Stimulated activated naive CD8-positive, alpha-beta T cell treated with anti-CD3 and anti-CD28 coated beads, Interleukin-15, Interleukin-2, amounts not matched to agents 100 U/mL and 50 U/mL, for 24 hours (primary cell): ENCODE measurements around the gene SPCS3.
"Not testable (repeated sequence)": the region's sequence is repeated elsewhere in the genome, so short reads cannot be mapped to it uniquely, and the experiment has no call there.

Source experiments
- ATAC-seq: fragments of 150-1000 bp; cut with Tn5 transposase; one replicate; pipeline ENCODE4 v1.10.0; 2021
- DNase-seq: peaks from one replicate; pipeline ENCODE4 v3.0.0; 2021

SPCS3 gene

DNA sequence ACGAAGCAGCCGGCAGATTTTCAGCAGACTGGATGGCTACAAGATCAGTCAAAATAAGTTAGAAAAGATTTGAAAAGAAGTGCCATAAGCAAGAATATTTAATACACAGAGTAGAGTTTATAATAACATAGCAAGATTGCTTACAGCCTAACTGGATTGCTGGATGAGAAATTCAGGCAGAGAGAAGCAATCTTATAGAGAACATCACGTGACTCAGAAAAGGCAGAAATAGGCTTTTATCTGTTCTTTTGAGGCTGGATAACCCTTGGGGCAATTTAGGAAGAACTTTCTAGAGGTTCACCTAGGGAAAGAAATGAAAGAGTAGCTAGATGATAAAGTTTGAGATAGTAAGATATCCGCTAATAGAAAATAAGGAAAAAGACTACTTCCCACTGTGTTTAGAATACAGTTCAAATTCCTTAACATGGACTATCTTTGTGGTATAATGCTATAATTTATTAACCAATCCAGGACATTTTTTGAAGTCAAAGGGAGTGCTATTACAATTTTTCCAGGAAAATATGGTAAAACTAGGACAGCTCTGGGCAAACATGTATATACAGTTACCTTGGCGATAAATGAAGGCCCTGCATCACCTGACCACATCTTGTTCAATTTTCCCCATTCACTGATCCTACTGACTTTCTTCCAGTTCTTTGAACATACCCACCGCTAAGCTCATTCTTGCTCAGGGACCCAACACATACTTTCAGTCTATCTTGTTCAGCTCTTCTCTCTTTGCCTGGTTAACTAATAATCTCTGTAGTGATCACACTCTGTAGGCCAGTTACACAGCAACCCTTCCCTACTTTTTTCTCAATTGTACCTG is 12.7 kb upstream of the SPCS3 start:
- no peak for DNase-seq
- no peak for ATAC-seq

DNA sequence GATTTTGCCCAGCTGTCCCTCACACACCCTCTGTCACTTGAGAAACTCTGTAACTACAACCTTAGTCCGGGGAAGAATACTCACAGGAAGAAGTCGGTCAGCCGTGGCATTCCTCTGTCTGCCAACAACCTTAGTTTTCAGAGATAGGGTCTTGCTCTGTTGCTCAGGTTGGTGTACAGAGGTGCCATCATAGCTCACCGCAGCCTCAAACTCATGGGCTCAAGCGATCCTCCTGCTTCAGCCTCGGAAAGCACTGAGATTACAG is 12.2 kb upstream of the SPCS3 start:
- no peak for DNase-seq
- ATAC-seq, result no peak

DNA sequence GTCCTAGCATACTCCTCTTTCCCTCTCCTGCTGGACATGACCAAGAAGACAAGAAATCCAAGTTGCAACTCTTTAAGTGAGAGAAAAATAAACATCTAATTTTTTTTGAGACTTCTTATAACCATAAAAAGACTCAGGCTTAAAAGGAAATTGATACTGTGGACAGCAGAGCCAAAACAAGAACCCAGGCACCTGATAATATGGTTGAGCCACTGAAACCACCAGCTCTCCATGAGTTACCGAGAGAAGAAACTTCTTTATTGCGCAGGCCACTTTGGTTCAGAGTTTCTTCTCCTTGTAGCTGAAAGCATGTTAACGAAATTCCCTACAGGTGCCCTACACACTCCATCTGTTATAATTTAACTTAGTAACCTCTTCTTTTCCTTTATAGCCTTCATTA is 11.3 kb upstream of the SPCS3 start:
- ATAC-seq, result no peak

DNA sequence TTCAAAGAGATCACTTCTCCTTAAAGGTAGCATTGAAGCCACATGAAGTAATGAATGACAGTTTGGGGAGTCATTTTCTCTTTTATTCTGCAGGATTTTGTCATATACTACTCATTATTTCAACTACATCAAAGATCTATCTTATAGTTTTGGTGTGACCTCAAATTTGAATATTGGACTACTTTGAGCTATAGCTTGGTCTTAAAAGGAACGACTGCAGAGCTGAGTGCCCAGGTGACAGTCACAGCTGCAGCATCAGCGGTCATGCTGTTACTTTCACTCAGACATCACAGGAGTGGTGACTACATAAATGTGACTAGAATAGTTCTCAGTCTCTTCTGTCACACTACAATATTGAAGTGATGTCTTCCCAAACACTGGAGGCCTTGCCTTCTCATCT is 10.7 kb upstream of the SPCS3 start:
- ATAC-seq (no peak), DNase-seq (no peak)

More for the DNA sequence above, 11.3 kb upstream of the SPCS3 start:
- DNase-seq, result no peak

DNA sequence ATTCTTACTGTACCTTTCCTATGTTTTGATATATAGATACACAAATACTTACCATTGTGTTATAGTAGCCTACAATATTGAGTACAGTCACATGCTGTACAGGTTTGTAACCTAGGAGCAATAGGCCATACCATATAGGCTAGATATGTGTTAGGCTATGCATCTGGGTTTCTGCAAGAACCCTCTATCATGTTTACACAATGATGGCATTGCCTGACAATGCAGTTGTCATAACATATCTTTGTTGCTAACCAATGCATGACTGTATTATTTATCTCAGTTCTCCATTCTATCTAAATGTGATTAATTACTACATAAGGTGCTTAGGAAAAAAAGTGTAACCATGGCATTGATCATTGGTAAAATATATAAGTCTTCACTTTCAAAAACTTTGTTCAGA is 10.0 kb upstream of the SPCS3 start:
- no peak for DNase-seq
- no peak for ATAC-seq

DNA sequence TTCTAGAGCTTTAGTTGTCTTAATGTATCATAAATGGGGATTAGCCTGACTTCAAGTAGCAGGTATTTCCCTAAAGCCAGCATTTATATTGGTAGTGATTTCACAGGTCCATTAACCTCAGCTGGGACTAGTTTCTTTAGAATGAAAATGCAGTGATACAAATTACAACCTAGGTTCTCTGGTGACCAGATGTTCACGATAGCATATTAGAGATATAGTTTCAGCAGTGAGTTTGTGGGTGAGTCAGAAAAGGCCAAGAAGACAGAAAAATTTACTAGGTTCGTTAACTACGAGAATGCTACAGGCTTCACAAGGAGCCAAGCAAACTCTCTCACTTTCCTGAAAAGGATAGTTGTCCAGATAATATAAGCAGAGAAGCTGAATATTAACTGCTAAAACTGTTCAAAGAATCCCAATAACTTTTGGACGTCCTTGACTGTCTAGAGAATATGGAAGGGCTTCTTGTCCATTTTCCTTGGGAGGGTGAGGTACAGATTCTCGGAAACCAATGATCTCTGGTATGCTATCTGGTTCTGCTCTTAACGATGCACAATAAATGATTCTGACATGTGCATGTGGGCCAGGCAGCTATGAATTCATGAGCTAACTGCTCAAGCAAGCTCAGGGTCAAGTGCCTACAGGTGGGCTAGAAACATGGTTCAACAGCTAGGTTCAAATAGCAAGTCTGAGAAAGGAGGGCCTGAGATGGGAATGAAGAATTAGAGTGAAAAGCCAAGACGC is 6.0 kb upstream of the SPCS3 start:
- DNase-seq (no peak), ATAC-seq (no peak)

DNA sequence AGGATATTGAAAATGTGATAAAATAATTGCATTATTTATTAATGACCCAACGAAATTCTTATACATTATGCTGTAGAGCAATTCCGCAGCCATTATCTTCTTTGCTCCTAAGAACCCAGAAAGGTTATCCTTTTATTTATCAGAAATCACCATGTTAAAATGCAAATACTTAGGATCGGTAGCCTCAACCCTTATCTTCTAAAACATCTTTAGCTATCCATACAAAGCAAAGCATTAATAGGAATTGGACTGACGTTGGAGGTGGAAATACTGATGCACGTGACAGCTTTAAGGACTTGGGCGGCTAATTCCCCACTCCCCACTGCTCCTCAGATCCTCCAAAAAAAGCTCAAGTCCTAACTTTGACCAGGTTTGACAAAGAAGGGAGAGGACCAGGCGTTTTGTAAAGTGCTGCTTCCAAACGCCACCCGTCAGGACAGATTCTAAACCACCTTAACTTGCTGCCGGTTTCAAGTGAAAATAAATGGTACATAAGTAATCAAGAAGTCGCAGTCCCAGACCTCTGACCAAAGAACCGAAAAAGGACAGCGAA is 539 bp upstream of the SPCS3 start:
- DNase-seq, result no peak
- ATAC-seq, result no peak

DNA sequence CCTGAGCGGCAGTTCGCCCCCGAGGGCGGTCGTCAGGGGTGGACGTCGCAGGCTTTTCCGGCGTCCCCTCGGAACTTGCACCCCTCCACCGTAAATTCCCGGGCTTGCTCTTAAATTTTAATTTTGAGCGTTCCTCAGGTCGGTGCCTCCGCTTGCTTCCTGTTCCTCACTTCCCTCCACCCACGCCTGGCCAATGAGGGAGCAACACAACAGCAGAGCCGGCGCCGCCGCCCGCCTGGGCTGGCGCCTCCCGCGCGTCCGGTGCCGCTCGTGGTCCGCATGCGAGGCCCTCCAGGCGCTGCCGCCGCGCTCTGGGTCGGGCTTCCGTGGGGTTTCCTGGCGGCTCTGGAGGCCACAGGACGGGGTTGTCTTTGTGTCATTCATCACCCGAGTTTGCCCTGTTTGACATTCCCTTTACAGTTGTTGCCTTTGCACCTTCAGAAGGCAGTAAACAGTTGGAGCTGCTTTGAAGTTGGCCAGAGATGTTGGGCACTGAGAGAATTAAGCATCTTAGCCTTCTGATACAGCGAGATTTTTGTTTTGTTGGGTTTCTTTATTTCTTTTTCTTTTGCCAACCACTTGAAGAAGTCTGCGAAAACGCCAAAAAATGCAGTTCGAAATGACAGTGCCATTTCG is 692 bp downstream of the SPCS3 start:
- DNase-seq (peak; percentile 90), ATAC-seq (peak; percentile 83)

DNA sequence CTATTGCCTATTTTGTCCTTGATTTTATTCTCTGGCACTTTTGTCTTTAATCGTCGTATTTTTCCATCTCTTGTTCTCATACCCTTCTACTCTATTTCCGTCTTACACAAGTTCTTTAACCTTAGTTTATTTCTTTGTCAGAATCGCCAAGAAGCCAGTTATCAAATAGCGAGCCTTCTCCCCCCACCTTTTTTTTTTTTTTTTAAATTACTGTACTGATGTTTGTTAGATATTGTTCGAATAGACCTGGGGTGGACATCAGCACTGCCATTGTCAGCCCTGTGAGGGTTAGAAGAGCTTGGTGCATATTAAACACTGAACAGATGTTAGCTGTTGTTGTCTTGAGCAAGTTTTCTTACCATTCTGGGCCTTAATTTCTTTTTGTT is 1.2 kb downstream of the SPCS3 start:
- DNase-seq (no peak), ATAC-seq (no peak)

DNA sequence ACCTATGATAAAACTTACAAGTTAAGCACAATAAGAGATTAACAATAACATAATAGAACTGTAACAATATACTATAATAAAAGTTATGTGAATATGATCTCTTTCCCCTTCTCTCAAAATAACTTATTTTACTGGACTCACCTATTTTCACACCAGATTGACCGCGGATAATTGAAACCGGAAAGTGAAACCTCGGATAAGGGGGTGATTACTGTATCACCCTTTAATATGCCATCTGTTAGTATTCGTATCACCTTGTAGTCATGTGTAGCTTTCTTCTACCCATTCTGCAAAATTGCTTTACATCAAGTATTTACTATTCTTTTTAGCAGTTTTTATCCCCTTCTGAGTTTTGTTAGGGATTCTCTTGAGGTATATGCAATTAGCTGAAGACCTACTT is 1.8 kb downstream of the SPCS3 start:
- DNase-seq, result no peak
- no peak for ATAC-seq

DNA sequence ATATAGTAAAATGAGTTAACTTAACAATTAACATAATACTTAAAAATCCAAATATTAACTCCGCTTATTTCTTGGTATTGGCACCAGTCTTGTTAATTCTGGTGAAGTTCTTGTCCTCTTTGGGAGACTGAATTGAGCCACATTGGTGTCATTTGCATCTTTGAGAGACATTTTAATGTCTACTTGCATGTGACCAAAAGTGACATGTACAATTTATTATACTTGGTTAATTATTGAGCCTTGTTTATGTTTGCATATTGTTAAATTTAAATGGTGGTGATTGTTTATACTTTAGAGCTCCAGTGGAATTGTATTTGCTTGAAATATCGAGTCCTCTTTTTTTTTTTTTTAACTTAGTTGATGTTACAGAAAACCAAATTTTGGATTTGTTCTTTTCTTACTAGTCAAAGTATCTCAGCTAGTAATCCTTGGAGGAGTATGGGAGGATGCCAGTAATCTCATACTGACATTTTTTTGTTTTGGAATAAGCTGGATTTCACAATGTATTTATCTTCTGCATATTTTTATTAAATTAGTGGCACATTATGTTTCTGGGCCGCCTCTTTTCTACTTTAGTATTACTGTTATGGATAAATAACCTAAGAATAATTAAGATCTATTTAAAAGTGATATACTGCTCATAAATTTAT is 3.9 kb downstream of the SPCS3 start:
- no peak for ATAC-seq
- no peak for DNase-seq

DNA sequence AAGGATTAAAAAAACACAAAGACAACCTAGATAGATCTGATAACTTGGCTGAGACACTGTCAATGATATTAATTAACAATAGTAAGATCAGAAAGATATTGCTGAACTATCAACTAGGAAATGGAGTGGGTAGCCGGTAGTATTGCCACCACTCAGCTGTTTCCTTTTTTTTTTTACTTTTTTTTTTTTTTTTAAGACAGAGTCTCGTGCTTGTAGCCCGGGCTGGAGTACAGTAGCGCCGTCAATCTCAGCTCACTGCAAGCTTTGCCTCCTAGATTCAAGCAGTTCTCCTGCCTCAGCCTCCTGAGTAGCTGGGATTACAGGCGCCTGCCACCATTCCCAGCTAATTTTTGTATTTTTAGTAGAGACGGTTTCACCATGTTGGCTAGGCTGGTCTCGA is 5.1 kb downstream of the SPCS3 start:
- not testable (repeated sequence) for ATAC-seq, DNase-seq

DNA sequence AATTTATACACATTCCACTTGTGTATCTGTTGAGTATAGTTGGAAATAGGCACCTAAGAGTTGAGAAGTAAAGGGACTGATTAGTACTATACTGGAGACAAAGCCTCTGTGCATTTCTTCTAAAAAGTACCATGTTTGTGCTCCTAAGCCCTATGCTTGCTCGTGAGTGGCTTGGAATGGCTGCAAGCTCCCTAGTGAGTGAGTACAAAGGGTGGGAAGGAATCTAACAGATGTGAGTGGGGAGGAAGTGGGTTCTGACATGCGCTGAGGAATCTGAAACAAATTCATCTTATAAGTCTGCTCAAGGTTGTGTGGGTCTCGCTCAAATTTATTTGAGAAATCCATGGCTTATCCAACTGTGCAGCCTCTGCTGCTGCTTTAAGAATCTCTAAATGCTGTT is 13.3 kb downstream of the SPCS3 start:
- ATAC-seq, result no peak
- no peak for DNase-seq

DNA sequence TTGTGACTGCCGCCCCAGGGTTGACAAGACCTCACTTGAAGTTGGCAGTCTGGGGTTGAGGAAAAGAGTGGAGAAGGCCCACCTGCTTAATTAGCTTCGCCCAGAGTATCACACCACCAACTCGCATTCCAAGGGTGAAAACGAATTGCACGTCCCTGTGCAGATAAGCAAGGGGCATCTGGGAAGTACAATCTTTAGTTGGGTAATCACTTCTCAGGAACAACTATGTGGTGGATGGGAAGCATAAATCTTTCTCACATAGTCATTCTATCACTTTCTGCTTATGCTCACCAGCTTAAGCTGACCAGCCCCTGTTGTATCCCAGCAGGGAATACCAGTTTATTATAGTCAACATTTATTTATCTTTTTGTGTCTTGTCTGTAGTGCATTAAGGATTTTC is 14.3 kb downstream of the SPCS3 start:
- no peak for ATAC-seq
- DNase-seq, result no peak

DNA sequence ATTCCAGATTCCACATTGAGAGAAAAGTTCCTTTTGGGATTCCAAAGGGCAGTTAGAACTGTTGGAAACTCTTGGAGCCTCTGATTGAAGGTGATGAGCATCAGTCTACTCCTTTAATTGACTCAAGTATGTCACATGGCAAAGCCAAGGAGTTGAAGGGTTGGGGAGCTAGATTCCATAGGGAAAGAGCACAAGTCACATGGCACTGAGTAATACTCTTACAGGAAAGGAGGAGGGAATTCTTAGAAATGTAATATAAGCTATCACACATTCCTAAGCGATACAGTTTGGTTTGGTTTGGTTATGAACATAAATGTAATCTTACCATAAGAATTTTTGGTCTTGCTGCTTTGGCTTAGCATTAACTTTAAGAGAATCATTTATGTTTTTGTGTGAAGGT is 15.7 kb downstream of the SPCS3 start:
- ATAC-seq, result no peak
- no peak for DNase-seq

DNA sequence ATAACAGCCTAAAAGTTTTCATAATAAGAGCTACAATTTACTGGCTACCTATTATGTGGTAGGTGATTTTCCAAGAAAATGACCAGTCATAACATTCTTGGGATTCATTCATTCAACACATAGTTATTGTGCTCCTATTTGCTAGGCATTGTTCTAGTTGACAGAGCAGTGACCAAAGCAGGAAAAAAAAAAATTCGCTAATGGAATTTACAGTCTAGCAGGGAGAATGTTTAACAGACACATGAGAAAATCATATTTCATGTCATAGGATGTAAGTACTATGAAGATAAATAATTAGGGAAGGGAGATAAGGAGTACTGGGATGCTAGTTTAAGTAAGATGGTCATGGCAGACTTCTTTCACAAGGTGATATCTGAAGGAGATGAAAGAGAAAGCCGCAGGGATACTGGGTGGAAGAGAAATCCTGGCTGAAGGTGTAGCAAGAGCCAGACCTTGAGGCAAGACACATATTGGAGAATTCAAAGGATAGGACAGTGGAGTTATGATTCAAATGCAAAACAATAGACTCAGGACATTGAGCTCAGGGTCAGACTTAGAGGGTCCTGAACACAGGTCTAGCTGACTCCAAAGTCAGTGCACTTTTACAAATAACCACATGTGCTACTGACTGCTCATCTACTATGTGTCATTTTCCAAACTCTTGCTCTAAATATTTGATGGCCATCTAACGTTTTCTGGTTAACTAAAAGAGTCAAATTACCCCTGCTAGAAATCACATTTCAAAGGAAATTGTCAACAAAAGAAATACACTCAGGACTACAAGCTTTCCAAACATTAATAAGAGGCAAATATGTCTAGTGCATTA is 20.4 kb downstream of the SPCS3 start:
- ATAC-seq (no peak), DNase-seq (no peak)

DNA sequence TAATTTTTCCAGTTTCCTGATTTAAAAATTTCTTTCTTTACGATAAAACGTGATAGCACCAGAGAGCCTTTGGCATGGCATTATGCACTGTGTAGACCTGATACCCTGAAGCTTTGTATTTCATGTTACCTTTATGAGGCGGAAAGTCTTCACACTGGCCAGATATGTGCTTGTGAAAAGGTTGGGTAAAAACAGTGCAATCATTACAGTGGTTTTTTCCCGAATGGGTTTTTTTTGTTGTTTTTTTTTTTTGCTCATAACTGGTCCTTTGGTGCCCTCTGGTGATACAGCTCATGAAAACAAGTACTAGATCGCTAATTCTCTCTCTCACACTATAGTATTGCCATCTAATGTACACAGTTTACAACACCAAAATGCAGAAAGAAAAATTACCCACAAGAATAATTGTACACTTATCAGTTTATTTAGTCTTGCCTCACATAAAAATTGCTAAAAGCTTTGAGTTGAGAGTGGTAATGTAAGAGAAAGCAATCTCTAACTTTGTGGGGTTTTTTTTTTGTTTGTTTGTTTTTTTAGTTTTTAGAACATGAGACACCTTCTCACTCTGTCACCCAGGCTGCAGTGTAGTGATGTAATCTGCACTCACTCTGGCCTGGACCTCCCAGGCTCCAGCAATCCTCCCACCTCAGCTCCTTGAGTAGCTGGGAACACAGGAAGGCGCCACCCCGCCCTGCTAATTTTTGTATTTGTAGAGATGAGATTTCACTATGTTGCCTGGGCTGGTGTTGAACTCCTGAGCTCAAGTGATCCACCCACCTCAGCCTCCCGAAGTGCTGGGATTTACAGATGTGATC is 21.3 kb downstream of the SPCS3 start:
- no peak for DNase-seq
- no peak for ATAC-seq

DNA sequence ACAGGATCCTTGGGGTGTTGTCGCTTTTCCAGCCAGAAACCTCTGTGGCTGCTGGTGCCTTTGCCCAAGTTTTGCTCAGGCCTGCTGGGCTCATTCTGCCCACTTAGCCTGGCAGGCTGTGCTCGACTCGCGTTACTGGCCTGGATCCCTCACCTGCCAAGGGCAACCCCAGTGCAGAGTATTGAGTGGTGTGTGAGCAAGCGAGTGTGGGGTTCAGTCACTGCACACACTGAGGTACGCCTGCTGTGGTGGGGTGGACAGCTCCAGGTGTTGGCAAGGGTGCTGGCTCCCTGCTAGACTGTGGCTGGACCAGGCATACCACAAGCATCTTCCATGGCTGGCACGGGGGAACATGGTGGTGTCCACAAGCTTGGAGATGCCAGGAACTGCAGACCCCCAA is 22.6 kb downstream of the SPCS3 start:
- no peak for DNase-seq
- no peak for ATAC-seq

DNA sequence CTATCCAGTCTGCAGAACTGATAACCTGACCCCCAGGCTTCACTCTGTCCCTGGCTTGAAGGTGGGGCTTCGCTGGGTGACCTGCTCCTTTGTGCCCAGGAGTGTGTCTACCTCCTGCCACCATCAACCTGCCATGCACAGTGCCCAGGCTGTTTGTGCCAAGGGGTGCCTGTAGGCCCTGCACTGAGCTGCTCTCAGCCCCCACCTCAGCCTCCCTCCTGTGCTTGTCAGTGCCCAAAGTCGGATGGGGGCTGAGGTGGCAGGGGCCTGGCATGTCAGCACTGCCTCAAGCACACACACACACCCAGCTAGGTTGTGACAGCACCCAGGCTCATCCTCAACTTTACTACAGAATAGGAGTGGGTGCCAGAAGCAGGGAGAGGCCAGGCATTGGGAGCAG is 23.5 kb downstream of the SPCS3 start:
- ATAC-seq (no peak), DNase-seq (no peak)

DNA sequence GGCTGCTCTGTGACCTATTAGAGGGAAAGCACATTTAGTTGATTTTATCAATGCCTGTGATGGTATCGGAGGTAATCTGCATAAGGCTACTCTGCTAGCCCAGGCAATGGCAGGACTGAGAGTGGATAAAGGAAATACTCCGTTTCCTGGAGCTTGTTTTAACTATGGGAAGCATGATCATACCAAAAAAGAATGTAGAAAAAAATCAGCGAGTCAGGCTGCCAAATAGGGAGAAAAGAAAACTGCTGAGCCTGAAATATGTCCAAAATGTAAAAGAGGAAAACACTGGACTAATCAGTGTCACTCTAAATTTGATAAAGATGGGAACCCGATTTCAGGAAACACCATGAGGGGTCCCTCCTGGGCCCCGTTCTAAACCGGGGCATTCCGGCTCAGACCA is 25.6 kb downstream of the SPCS3 start:
- DNase-seq, ATAC-seq: not testable (repeated sequence)

DNA sequence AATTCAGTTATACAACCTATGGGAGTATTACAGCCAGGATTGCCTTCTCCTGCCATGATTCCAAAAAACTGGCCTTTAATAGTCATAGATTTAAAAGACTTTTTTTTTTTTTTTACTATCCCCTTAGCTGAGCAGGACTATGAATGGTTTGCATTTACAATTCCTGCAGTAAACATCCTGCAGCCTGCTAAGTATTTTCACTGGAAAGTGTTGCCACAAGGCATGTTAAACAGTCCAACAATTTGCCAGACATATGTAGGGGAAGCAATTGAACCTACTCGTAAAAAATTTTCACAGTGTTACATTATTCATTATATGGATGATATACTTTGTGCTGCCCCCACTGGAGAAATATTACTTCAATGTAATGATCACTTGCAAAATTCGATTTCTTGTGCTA is 27.1 kb downstream of the SPCS3 start:
- ATAC-seq, DNase-seq: not testable (repeated sequence)
